GM23248 (cell line): Measurements from ENCODE around the gene KIF13A. TPM values are rescaled to one million over a fixed set of nuclear protein-coding genes. Genes with fewer than 3 reads are reported as not detected.
"Not testable (repeated sequence)": the region's sequence is repeated elsewhere in the genome, so short reads cannot be mapped to it uniquely, and the experiment has no call there.

Experiments
- DNase-seq: peaks from one replicate; pipeline ENCODE4 v3.0.0-alpha.2; 2015
- H2AFZ ChIP-seq: fragments of 200-600 bp; sonication (generic); 2 replicates; pipeline ENCODE4 v1.6.1; 2016; ENCODE audit warnings: antibody characterized with exemption
- H3F3A ChIP-seq: fragments of 200-600 bp; sonication (generic); 2 replicates; pipeline ENCODE4 v1.6.1; 2016; ENCODE audit warnings: mild to moderate bottlenecking, antibody characterized with exemption, mixed run types; ENCODE audit not compliant: insufficient read depth
- H3K27ac ChIP-seq: fragments of 200-600 bp; sonication (generic); 2 replicates; pipeline ENCODE4 v1.5.1; 2016; ENCODE audit warnings: mild to moderate bottlenecking
- H3K27me3 ChIP-seq: fragments of 200-600 bp; sonication (generic); replicated peaks from 2 replicates; pipeline ENCODE4 v1.6.1; 2016; ENCODE audit warnings: mild to moderate bottlenecking; ENCODE audit not compliant: insufficient read depth
- H3K36me3 ChIP-seq: fragments of 200-600 bp; sonication (generic); 2 replicates; pipeline ENCODE4 v1.6.1; 2016; ENCODE audit warnings: low read depth, mild to moderate bottlenecking
- H3K4me1 ChIP-seq: fragments of 200-600 bp; sonication (generic); 2 replicates; pipeline ENCODE4 v1.6.1; 2016; ENCODE audit warnings: mild to moderate bottlenecking; ENCODE audit not compliant: insufficient read depth
- H3K4me2 ChIP-seq: fragments of 200-600 bp; sonication (generic); one replicate; pipeline ENCODE4 v1.6.1; 2016; ENCODE audit warnings: mild to moderate bottlenecking; ENCODE audit not compliant: unreplicated experiment
- H3K4me3 ChIP-seq: fragments of 200-600 bp; sonication (generic); 2 replicates; pipeline ENCODE4 v1.5.1; 2016; ENCODE audit warnings: mild to moderate bottlenecking
- H3K79me2 ChIP-seq: fragments of 200-600 bp; sonication (generic); 2 replicates; pipeline ENCODE4 v1.6.1; 2016; ENCODE audit warnings: mild to moderate bottlenecking; ENCODE audit not compliant: insufficient read depth
- H3K9ac ChIP-seq: fragments of 200-600 bp; sonication (generic); 2 replicates; pipeline ENCODE4 v1.6.1; 2016; ENCODE audit warnings: mild to moderate bottlenecking
- H3K9me2 ChIP-seq: fragments of 200-600 bp; sonication (generic); 2 replicates; pipeline ENCODE4 v1.6.1; 2016; ENCODE audit warnings: mixed run types, mild to moderate bottlenecking, moderate library complexity; ENCODE audit not compliant: insufficient read depth
- H3K9me3 ChIP-seq: fragments of 200-600 bp; sonication (generic); one replicate; pipeline ENCODE4 v1.6.1; 2017; ENCODE audit warnings: low read depth
- H4K20me1 ChIP-seq: fragments of 200-600 bp; sonication (generic); 2 replicates; pipeline ENCODE4 v1.6.0; 2016; ENCODE audit not compliant: insufficient read depth
- EZH2 ChIP-seq: fragments of 200-600 bp; sonication (generic); IDR thresholded peaks from 2 replicates; pipeline ENCODE4 v1.6.1; 2018; ENCODE audit warnings: antibody characterized with exemption, mild to moderate bottlenecking; ENCODE audit not compliant: insufficient read depth, poor library complexity, severe bottlenecking
- EZH2phosphoT487 ChIP-seq: fragments of 200-600 bp; sonication (generic); IDR thresholded peaks from 2 replicates; pipeline ENCODE4 v1.6.1; 2018; ENCODE audit warnings: antibody characterized with exemption, moderate library complexity, mild to moderate bottlenecking, low read depth; ENCODE audit not compliant: insufficient read depth
- WGBS, 2 experiments: methylation state at CpG; one replicate each; pipeline ENCODE4 v1.1.6; 2015 to 2017; ENCODE audit warnings: low lambda C conversion rate in 2 of 2, low coverage in 1 of 2; ENCODE audit errors: missing lambda C conversion rate in 2 of 2; 5-methylcytosine and 5-hydroxymethylcytosine counted together
- in situ Hi-C: fragments of 300-500 bp; cut with MboI; formaldehyde crosslinking; loops from 2 replicates; pipeline ENCODE4 v1.15.0; 2020
- polyA plus RNA-seq: library from polyadenylated mRNA; unstranded; fragments of >200 nt; fragmentation: Nextera tagmentation; extraction: Ambion mirVana; gene quantifications from 2 replicates; pipeline ENCODE4 v1.2.1, GENCODE V29; 2016
- total RNA-seq: library from RNA; depleted of rRNA; stranded (reverse); fragments of >200 nt; shearing (Covaris generic); gene quantifications from 2 replicates; pipeline ENCODE4 v1.2.3, GENCODE V29; 2014

Gene KIF13A
- total and polyA plus RNA-seq, 2 experiments from 2014 or later: 5.0 to 46.0 TPM

- 45 to 57% methylated on average over 51 to 75 of the region's 75 CpGs for WGBS, 2 experiments
- peak overlapping the region; percentile 11 for H3K4me2 ChIP-seq
- no peaks in the 10 kb centered on the region for H4K20me1 ChIP-seq
- TF ChIP-seq EZH2phosphoT487 (no peak), EZH2 (no peak)
- H3K9me2 ChIP-seq: no peaks in the 10 kb centered on the region
- no peaks in the 10 kb centered on the region for H3K9me3 ChIP-seq
- peak; percentile 25 for DNase-seq
- H3K27me3 ChIP-seq: no peaks in the 10 kb centered on the region
- H3K4me3 ChIP-seq: peak overlapping the region; percentile 28; the same call in 1 of the 2 replicates
- peak overlapping the region; percentile 62 for H2AFZ ChIP-seq
- H3K79me2 ChIP-seq: no peaks in the 10 kb centered on the region
- H3K9ac ChIP-seq: no peak overlapping the region
- H3K36me3 ChIP-seq: no peaks in the 10 kb centered on the region
- peaks cover 14% of the 10 kb centered on the region for H3K4me1 ChIP-seq
- in situ Hi-C loops: no loop called here
- peaks cover 11% of the 10 kb centered on the region; the same call in 1 of the 2 replicates for H3F3A ChIP-seq
- no peak overlapping the region for H3K27ac ChIP-seq
Observed at GRCh38 chr6:18019539-18020534, 32.4 kb upstream of the KIF13A start.

GRCh38 chr6:18019133-18019532 lies 31.7 kb upstream of the KIF13A start:
- H3K36me3 ChIP-seq, H3K27ac ChIP-seq, H3K27me3 ChIP-seq, H4K20me1 ChIP-seq, H3K4me2 ChIP-seq, H3K9ac ChIP-seq, H3K4me3 ChIP-seq, H3K79me2 ChIP-seq, in situ Hi-C loops, DNase-seq, H3K9me3 ChIP-seq, H3K9me2 ChIP-seq: not testable (repeated sequence)
- Histone ChIP-seq H3F3A (peaks cover 11% of the 10 kb centered on the region; the same call in 1 of the 2 replicates), H3K4me1 (peaks cover 14% of the 10 kb centered on the region), H2AFZ (peak overlapping the region; percentile 62; the same call in 1 of the 2 replicates)
- WGBS, 2 experiments: 75 to 79% methylated on average over 4 of the region's 4 CpGs

DNA sequence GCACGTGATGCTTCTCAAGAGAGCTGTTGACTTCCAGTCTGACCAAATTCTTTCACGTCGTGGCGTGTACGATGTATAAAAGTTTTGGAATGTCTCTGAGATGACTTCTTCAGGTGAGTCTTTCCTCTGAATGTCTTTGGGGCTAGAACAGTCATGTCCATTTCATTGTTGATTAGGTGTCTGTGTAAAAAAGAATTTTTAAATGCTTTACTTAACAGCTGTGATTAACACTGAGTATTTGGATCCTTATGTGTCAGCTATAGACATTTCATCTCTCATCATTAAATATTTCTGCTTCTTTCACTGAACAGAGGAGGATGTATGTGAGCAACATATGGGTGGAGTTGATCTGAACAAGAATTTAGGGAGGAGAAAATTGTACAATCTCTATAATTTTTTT lies 29.3 kb upstream of the KIF13A start:
- H2AFZ ChIP-seq: no peak overlapping the region
- no peak for TF ChIP-seq EZH2
- no peak for TF ChIP-seq EZH2phosphoT487
- no peak for DNase-seq
- peaks cover 5% of the 10 kb centered on the region; the same call in 1 of the 2 replicates for H3F3A ChIP-seq
- H3K4me3 ChIP-seq: no peak overlapping the region
- in situ Hi-C loops: no loop called here
- no peak overlapping the region for H3K9ac ChIP-seq
- H3K9me2 ChIP-seq: no peaks in the 10 kb centered on the region
- H3K9me3 ChIP-seq: no peaks in the 10 kb centered on the region
- H3K27me3 ChIP-seq: no peaks in the 10 kb centered on the region
- H4K20me1 ChIP-seq: no peaks in the 10 kb centered on the region
- no peak overlapping the region for H3K4me2 ChIP-seq
- H3K36me3 ChIP-seq: no peaks in the 10 kb centered on the region
- no peak overlapping the region for H3K27ac ChIP-seq
- H3K4me1 ChIP-seq: no peaks in the 10 kb centered on the region
- 61 to 67% methylated on average over 5 of the region's 5 CpGs for WGBS, 2 experiments
- H3K79me2 ChIP-seq: no peaks in the 10 kb centered on the region

- Histone ChIP-seq H3K4me1 (no peaks in the 10 kb centered on the region), H3K4me3 (no peak overlapping the region), H3K27ac (no peak overlapping the region), H3K9ac (no peak overlapping the region), H3K79me2 (no peaks in the 10 kb centered on the region), H3K27me3 (no peaks in the 10 kb centered on the region), H4K20me1 (no peaks in the 10 kb centered on the region), H3K9me2 (no peaks in the 10 kb centered on the region), H3F3A (peaks cover 5% of the 10 kb centered on the region; the same call in 1 of the 2 replicates), H3K36me3 (no peaks in the 10 kb centered on the region), H3K9me3 (no peaks in the 10 kb centered on the region), H2AFZ (no peak overlapping the region), H3K4me2 (no peak overlapping the region)
- no peak for TF ChIP-seq EZH2
- TF ChIP-seq EZH2phosphoT487: no peak
- in situ Hi-C loops: no loop called here
- no peak for DNase-seq
Observed at GRCh38 chr6:18016133-18016532, 28.7 kb upstream of the KIF13A start.
